Measurements from ENCODE around the gene BMP2K.

Gene BMP2K

GRCh38 chr4:78878031-78878430 is 101.9 kb downstream of the BMP2K start:
- Histone ChIP-seq H2AFZ (ENCODE audit: low read length) (no peak overlapping the region), H3K9ac (ENCODE audit: low read depth, low read length, poor library complexity, severe bottlenecking) (no peak overlapping the region), H3K9me3 (ENCODE audit: insufficient read depth, low read depth, low read length) (no peaks in the 10 kb centered on the region), H3K79me2 (ENCODE audit: insufficient read depth, low read length) (no peaks in the 10 kb centered on the region), H3K27me3 (ENCODE audit: insufficient read depth, low read length, poor library complexity, severe bottlenecking) (no peaks in the 10 kb centered on the region), H4K20me1 (ENCODE audit: insufficient read depth, low read length, poor library complexity, severe bottlenecking) (no peaks in the 10 kb centered on the region), H3K4me2 (ENCODE audit: low read depth, low read length, poor library complexity, severe bottlenecking) (no peak overlapping the region), H3K4me3 (ENCODE audit: low read length, poor library complexity, severe bottlenecking) (no peak overlapping the region), H3K9me2 (replicated peaks; ENCODE audit: low read depth, low read length) (no peaks in the 10 kb centered on the region), H3K36me3 (ENCODE audit: insufficient read depth, low read length) (peaks cover 61% of the 10 kb centered on the region; the same call in 1 of the 2 replicates), H3F3A (ENCODE audit: low read depth) (0 out of 2 replicates have a peak, but pooled peaks cover 2% of the 10 kb centered on the region), H3K4me1 (ENCODE audit: insufficient read depth, low read length, poor library complexity, severe bottlenecking) (peaks cover 5% of the 10 kb centered on the region)
- no peak for TF ChIP-seq EZH2phosphoT487 (IDR thresholded peaks at IDR 0.05; ENCODE audit: borderline replicate concordance)
- TF ChIP-seq, protein P1, sequence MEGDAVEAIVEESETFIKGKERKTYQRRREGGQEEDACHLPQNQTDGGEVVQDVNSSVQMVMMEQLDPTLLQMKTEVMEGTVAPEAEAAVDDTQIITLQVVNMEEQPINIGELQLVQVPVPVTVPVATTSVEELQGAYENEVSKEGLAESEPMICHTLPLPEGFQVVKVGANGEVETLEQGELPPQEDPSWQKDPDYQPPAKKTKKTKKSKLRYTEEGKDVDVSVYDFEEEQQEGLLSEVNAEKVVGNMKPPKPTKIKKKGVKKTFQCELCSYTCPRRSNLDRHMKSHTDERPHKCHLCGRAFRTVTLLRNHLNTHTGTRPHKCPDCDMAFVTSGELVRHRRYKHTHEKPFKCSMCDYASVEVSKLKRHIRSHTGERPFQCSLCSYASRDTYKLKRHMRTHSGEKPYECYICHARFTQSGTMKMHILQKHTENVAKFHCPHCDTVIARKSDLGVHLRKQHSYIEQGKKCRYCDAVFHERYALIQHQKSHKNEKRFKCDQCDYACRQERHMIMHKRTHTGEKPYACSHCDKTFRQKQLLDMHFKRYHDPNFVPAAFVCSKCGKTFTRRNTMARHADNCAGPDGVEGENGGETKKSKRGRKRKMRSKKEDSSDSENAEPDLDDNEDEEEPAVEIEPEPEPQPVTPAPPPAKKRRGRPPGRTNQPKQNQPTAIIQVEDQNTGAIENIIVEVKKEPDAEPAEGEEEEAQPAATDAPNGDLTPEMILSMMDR (conservative IDR thresholded peaks at IDR 0.05; ENCODE audit: low read length): no peak

DNA sequence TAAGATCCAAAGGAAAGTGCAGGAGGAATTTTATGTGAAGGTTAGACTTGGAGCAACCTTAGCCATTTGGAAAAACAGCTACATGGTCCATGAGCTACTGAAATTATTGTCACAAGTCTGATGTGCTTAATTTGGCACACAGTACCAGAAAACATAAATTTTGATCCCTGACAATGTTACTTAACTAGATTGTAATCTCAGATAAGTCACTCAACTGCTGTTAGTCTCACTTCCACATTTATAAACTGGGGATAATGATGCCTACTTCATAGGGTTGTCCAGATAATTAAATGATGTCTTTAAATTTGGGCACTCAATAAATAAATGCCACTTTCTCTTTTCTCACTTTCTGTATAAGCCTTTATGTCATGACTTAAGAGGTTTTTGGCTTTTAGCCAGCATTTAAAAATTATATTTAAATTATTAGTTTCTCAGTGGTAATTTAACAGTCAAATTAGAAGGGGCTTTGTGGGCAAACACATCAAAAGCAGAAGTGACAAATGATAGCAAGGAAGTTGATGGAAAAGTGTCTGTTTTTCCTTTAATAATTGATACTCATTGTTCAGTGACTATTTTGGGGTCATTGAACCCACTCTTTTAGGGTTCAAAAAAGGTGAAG is 104.8 kb downstream of the BMP2K start:
- H3K27me3 ChIP-seq (ENCODE audit: insufficient read depth, low read length, poor library complexity, severe bottlenecking): no peaks in the 10 kb centered on the region
- TF ChIP-seq, protein P1 (conservative IDR thresholded peaks at IDR 0.05; ENCODE audit: low read length): no peak
- TF ChIP-seq EZH2phosphoT487 (IDR thresholded peaks at IDR 0.05; ENCODE audit: borderline replicate concordance): no peak
- no peak overlapping the region for H3K9ac ChIP-seq (ENCODE audit: low read depth, low read length, poor library complexity, severe bottlenecking)
- no peak overlapping the region for H2AFZ ChIP-seq (ENCODE audit: low read length)
- H3K36me3 ChIP-seq (ENCODE audit: insufficient read depth, low read length): peaks cover 45% of the 10 kb centered on the region; the same call in 1 of the 2 replicates
- no peak overlapping the region for H3K4me2 ChIP-seq (ENCODE audit: low read depth, low read length, poor library complexity, severe bottlenecking)
- H3K4me1 ChIP-seq (ENCODE audit: insufficient read depth, low read length, poor library complexity, severe bottlenecking): peaks cover 5% of the 10 kb centered on the region
- no peaks in the 10 kb centered on the region for H3K9me2 ChIP-seq (replicated peaks; ENCODE audit: low read depth, low read length)
- 0 out of 2 replicates have a peak, but pooled peaks cover 2% of the 10 kb centered on the region for H3F3A ChIP-seq (ENCODE audit: low read depth)
- H3K4me3 ChIP-seq (ENCODE audit: low read length, poor library complexity, severe bottlenecking): no peak overlapping the region
- no peaks in the 10 kb centered on the region for H3K79me2 ChIP-seq (ENCODE audit: insufficient read depth, low read length)
- no peaks in the 10 kb centered on the region for H3K9me3 ChIP-seq (ENCODE audit: insufficient read depth, low read depth, low read length)
- H4K20me1 ChIP-seq (ENCODE audit: insufficient read depth, low read length, poor library complexity, severe bottlenecking): no peaks in the 10 kb centered on the region

GRCh38 chr4:78885598-78885997 is 109.4 kb downstream of the BMP2K start:
- no peaks in the 10 kb centered on the region for H4K20me1 ChIP-seq (ENCODE audit: insufficient read depth, low read length, poor library complexity, severe bottlenecking)
- no peaks in the 10 kb centered on the region for H3K9me2 ChIP-seq (replicated peaks; ENCODE audit: low read depth, low read length)
- 0 out of 2 replicates have a peak, but pooled peaks cover 2% of the 10 kb centered on the region for H3F3A ChIP-seq (ENCODE audit: low read depth)
- no peaks in the 10 kb centered on the region for H3K79me2 ChIP-seq (ENCODE audit: insufficient read depth, low read length)
- H2AFZ ChIP-seq (ENCODE audit: low read length): no peak overlapping the region
- no peak overlapping the region for H3K9ac ChIP-seq (ENCODE audit: low read depth, low read length, poor library complexity, severe bottlenecking)
- H3K9me3 ChIP-seq (ENCODE audit: insufficient read depth, low read depth, low read length): no peaks in the 10 kb centered on the region
- H3K4me1 ChIP-seq (ENCODE audit: insufficient read depth, low read length, poor library complexity, severe bottlenecking): peaks cover 4% of the 10 kb centered on the region
- H3K27me3 ChIP-seq (ENCODE audit: insufficient read depth, low read length, poor library complexity, severe bottlenecking): no peaks in the 10 kb centered on the region
- no peak for TF ChIP-seq EZH2phosphoT487 (IDR thresholded peaks at IDR 0.05; ENCODE audit: borderline replicate concordance)
- TF ChIP-seq, protein P1 (conservative IDR thresholded peaks at IDR 0.05; ENCODE audit: low read length): no peak
- H3K4me3 ChIP-seq (ENCODE audit: low read length, poor library complexity, severe bottlenecking): no peak overlapping the region
- H3K4me2 ChIP-seq (ENCODE audit: low read depth, low read length, poor library complexity, severe bottlenecking): no peak overlapping the region
- peaks cover 32% of the 10 kb centered on the region; the same call in 1 of the 2 replicates for H3K36me3 ChIP-seq (ENCODE audit: insufficient read depth, low read length)

All from Loucy (cell line).